NCI-H524 (cell line): Measurements from ENCODE around the gene SRMS.
A peak's percentile ranks its signal among the peaks of the same experiment; 100 is the strongest.
"Not testable (repeated sequence)": the region's sequence is repeated elsewhere in the genome, so short reads cannot be mapped to it uniquely, and the experiment has no call there.

ENCODE experiments used
- DNase-seq, 2 experiments: peaks; one replicate each; lab custom pipeline; 2025; lab: John Stamatoyannopoulos, UW

SRMS gene

GRCh38 chr20:63520934-63521601, 26.5 kb downstream of the SRMS start:
- DNase-seq, result no peak

- peak; percentile 59 to 79 for DNase-seq
Measured at GRCh38 chr20:63520504-63520933, 27.0 kb downstream of the SRMS start, which contains the start of gene PPDPF. PPDPF (plus strand) TSS chr20:63520765; CDS start chr20:63521309, 544 bp downstream.

- DNase-seq, result peak; percentile 58 to 59
Measured at GRCh38 chr20:63519668-63520503, 27.7 kb downstream of the SRMS start.

- no peak for DNase-seq
Measured at GRCh38 chr20:63518946-63519667, 28.4 kb downstream of the SRMS start.

GRCh38 chr20:63518351-63518861, 29.1 kb downstream of the SRMS start:
- DNase-seq, result no peak

- no peak for DNase-seq
Measured at GRCh38 chr20:63517376-63518309, 29.9 kb downstream of the SRMS start.

GRCh38 chr20:63514520-63514919, 33.0 kb downstream of the SRMS start:
- not testable (repeated sequence) for DNase-seq

- no peak for DNase-seq
Measured at GRCh38 chr20:63513207-63513606, 34.3 kb downstream of the SRMS start.

- DNase-seq, result no peak
Measured at GRCh38 chr20:63509088-63509564, 38.4 kb downstream of the SRMS start.

- no peak for DNase-seq
Measured at GRCh38 chr20:63508072-63508768, 39.3 kb downstream of the SRMS start.

- DNase-seq, result no peak
Measured at GRCh38 chr20:63507083-63507743, 40.3 kb downstream of the SRMS start.

- no peak for DNase-seq
Measured at GRCh38 chr20:63505723-63506122, 41.8 kb downstream of the SRMS start.

- DNase-seq, result no peak
Measured at GRCh38 chr20:63505281-63505680, 42.3 kb downstream of the SRMS start.

GRCh38 chr20:63504642-63505041, 42.9 kb downstream of the SRMS start:
- no peak for DNase-seq

GRCh38 chr20:63503524-63503923, 44.0 kb downstream of the SRMS start:
- no peak for DNase-seq

- DNase-seq, result peak; percentile 78 to 91
Measured at GRCh38 chr20:63502671-63503172, 44.8 kb downstream of the SRMS start.

- DNase-seq, result peak; percentile 85 to 87
Measured at GRCh38 chr20:63501818-63502670, 45.5 kb downstream of the SRMS start.
